HCT116 (cell line): ENCODE data around the gene ADA. TPM values are rescaled to one million over a fixed set of nuclear protein-coding genes. Genes with fewer than 3 reads are reported as not detected.

Experiments
- ATAC-seq: fragments of 200-7000 bp; cut with Tn5 transposase; 2 replicates; pipeline ENCODE4 v1.9.1; 2020; ENCODE audit warnings: mild to moderate bottlenecking, moderate library complexity
- BruUV-seq: library from RNA; stranded (reverse); fragments of 400-500 nt; replicated peaks from 2 replicates; lab custom pipeline; 2021; lab: Mats Ljungman, UMichigan
- CTCF ChIA-PET: fragments of 300-600 bp; sonication (Branson Sonifier 250); formaldehyde crosslinking; loops from one replicate; lab custom pipeline; 2021; ENCODE audit warnings: antibody characterized with exemption; lab: Charles Lee
- POLR2A ChIA-PET: fragments of 300-600, 350-600 bp; sonication (Branson Sonifier 250); formaldehyde crosslinking; loops from one replicate; lab custom pipeline; 2021; ENCODE audit warnings: antibody characterized with exemption; lab: Charles Lee
- RAD21 ChIA-PET, 2 experiments: fragments of 300-600 bp; sonication (Branson Sonifier 250); formaldehyde crosslinking; loops; one replicate each; lab custom pipeline; 2023; ENCODE audit warnings: low total read pairs in 2 of 2; ENCODE audit not compliant: uncharacterized antibody in 2 of 2, unreplicated experiment in 2 of 2, low non-redundant PET in 1 of 2; lab: Charles Lee
- DNase-seq: peaks from one replicate; pipeline ENCODE4 v3.0.0-alpha.2; 2010; ENCODE audit warnings: low read depth, low spot score
- H2AFZ ChIP-seq: fragments of 200-600 bp; shearing (Covaris generic), sonication (generic); 2 replicates; pipeline ENCODE4 v1.6.1; 2017; ENCODE audit warnings: low read depth, mixed run types, mixed read lengths, antibody characterized with exemption, low read length; ENCODE audit not compliant: poor library complexity, severe bottlenecking
- H3K27ac ChIP-seq: 2 replicates; pipeline ENCODE4 v1.5.1; 2012; ENCODE audit warnings: low read depth, low read length
- H3K27me3 ChIP-seq: fragments of 200-600 bp; sonication (generic); 2 replicates; pipeline ENCODE4 v1.6.1; 2016; ENCODE audit warnings: mixed run types, low read length, mixed read lengths; ENCODE audit not compliant: insufficient read depth
- H3K36me3 ChIP-seq, 2 experiments: fragments of 200-500 bp in 1 of 2; fragments of 200-600 bp in 1 of 2; sonication (Bioruptor generic) in 1 of 2; sonication (generic) in 1 of 2; 2 replicates each; pipeline versions ENCODE4 v1.5.1 to v1.6.1; 2014 to 2016; ENCODE audit warnings: low read length in 2 of 2, inconsistent platforms in 1 of 2, mixed read lengths in 1 of 2, mixed run types in 1 of 2; ENCODE audit not compliant: insufficient read depth in 2 of 2, control insufficient read depth in 1 of 2
- H3K4me1 ChIP-seq, 2 experiments: fragments of 200-600 bp in 1 of 2; sonication (generic) in 1 of 2; 2 replicates each; pipeline versions ENCODE4 v1.5.1 to v1.6.1; 2012 to 2017; ENCODE audit warnings: low read length in 2 of 2, inconsistent platforms in 1 of 2, mild to moderate bottlenecking in 1 of 2, mixed read lengths in 1 of 2, mixed run types in 1 of 2, moderate library complexity in 1 of 2; ENCODE audit not compliant: insufficient read depth in 2 of 2, control insufficient read depth in 1 of 2
- H3K4me2 ChIP-seq: fragments of 200-600 bp; sonication (generic); 2 replicates; pipeline ENCODE4 v1.6.1; 2017; ENCODE audit warnings: mixed run types, low read length, mixed read lengths
- H3K4me3 ChIP-seq, 2 experiments: fragments of 200-600 bp in 1 of 2; sonication (generic) in 1 of 2; replicated peaks in 1 of 2; 2 replicates each; pipeline ENCODE4 v1.5.1; 2011 to 2016; ENCODE audit warnings: low read length in 2 of 2, control low read depth in 1 of 2, low read depth in 1 of 2, mild to moderate bottlenecking in 1 of 2, mixed read lengths in 1 of 2, mixed run types in 1 of 2
- H3K79me2 ChIP-seq: fragments of 200-600 bp; sonication (generic); 2 replicates; pipeline ENCODE4 v1.6.1; 2017; ENCODE audit warnings: mild to moderate bottlenecking, mixed run types, low read length, moderate library complexity, mixed read lengths; ENCODE audit not compliant: insufficient read depth
- H3K9ac ChIP-seq: fragments of 200-600 bp; sonication (generic); 2 replicates; pipeline ENCODE4 v1.6.1; 2016; ENCODE audit warnings: low read length, mixed read lengths
- H3K9me2 ChIP-seq: fragments of 200-600 bp; sonication (generic), shearing (Covaris generic); 2 replicates; pipeline ENCODE4 v1.6.1; 2017; ENCODE audit warnings: mixed run types, mild to moderate bottlenecking, moderate library complexity; ENCODE audit not compliant: insufficient read depth
- H3K9me3 ChIP-seq, 2 experiments: fragments of 200-500 bp in 1 of 2; fragments of 200-600 bp in 1 of 2; sonication (Bioruptor generic) in 1 of 2; sonication (generic) in 1 of 2; 2 replicates each; pipeline ENCODE4 v1.6.1; 2014 to 2017; ENCODE audit warnings: low read length in 2 of 2, mixed read lengths in 2 of 2, inconsistent platforms in 1 of 2, low read depth in 1 of 2, mild to moderate bottlenecking in 1 of 2, mixed run types in 1 of 2, moderate library complexity in 1 of 2; ENCODE audit not compliant: control insufficient read depth in 1 of 2, insufficient read depth in 1 of 2
- H4K20me1 ChIP-seq: fragments of 200-600 bp; sonication (generic), shearing (Covaris generic); 2 replicates; pipeline ENCODE4 v1.6.1; 2017; ENCODE audit warnings: mixed run types, mild to moderate bottlenecking, moderate library complexity; ENCODE audit not compliant: insufficient read depth
- CBX3 ChIP-seq: IDR thresholded peaks from 2 replicates; pipeline ENCODE4 v1.6.1; 2012; ENCODE audit warnings: low read depth
- CEBPB ChIP-seq: IDR thresholded peaks from 2 replicates; pipeline ENCODE4 v1.6.1; 2012; ENCODE audit warnings: low read depth
- CTCF ChIP-seq, 3 experiments: fragments of 200-600 bp in 1 of 3; sonication (generic) in 1 of 3; IDR thresholded peaks in 2 of 3; conservative IDR thresholded peaks in 1 of 3; 2 replicates each; pipeline ENCODE4 v1.5.1; 2012 to 2017; ENCODE audit warnings: low read depth in 2 of 3, low read length in 2 of 3, antibody characterized with exemption in 1 of 3, borderline replicate concordance in 1 of 3, control low read depth in 1 of 3, mild to moderate bottlenecking in 1 of 3, mixed read lengths in 1 of 3, mixed run types in 1 of 3, moderate library complexity in 1 of 3; ENCODE audit not compliant: insufficient read depth in 1 of 3
- EGR1 ChIP-seq: IDR thresholded peaks from 2 replicates; pipeline ENCODE4 v1.6.1; 2012; ENCODE audit warnings: low read depth
- EZH2 ChIP-seq: fragments of 200-600 bp; sonication (generic); IDR thresholded peaks from 2 replicates; pipeline ENCODE4 v1.6.1; 2017; ENCODE audit warnings: antibody characterized with exemption, mixed run types
- EZH2phosphoT487 ChIP-seq: fragments of 200-600 bp; IDR thresholded peaks from 2 replicates; pipeline ENCODE4 v1.6.1; 2018; ENCODE audit warnings: antibody characterized with exemption, borderline replicate concordance
- FOSL1 ChIP-seq: IDR thresholded peaks from 2 replicates; pipeline ENCODE4 v1.6.1; 2012; ENCODE audit warnings: low read depth
- JUND ChIP-seq: IDR thresholded peaks from 2 replicates; pipeline ENCODE4 v1.6.1; 2012
- POLR2A ChIP-seq: IDR thresholded peaks from 2 replicates; pipeline ENCODE4 v1.7.0; 2011; ENCODE audit warnings: borderline replicate concordance; ENCODE audit not compliant: insufficient read depth, insufficient read length; ENCODE audit errors: extremely low read depth
- POLR2AphosphoS5 ChIP-seq: IDR thresholded peaks from 2 replicates; pipeline ENCODE4 v1.6.1; 2011; ENCODE audit warnings: mild to moderate bottlenecking, low read depth, low read length, moderate library complexity
- RAD21 ChIP-seq: IDR thresholded peaks from 2 replicates; pipeline ENCODE4 v1.6.1; 2012; ENCODE audit warnings: low read depth, mild to moderate bottlenecking
- REST ChIP-seq: IDR thresholded peaks from 2 replicates; pipeline ENCODE4 v1.6.1; 2012; ENCODE audit warnings: low read depth
- SIN3A ChIP-seq: IDR thresholded peaks from 2 replicates; pipeline ENCODE4 v1.6.1; 2012; ENCODE audit warnings: low read depth
- SP1 ChIP-seq: IDR thresholded peaks from 2 replicates; pipeline ENCODE4 v1.6.1; 2012; ENCODE audit warnings: low read depth
- TCF7L2 ChIP-seq: IDR thresholded peaks from 2 replicates; pipeline ENCODE4 v1.7.0; 2011; ENCODE audit warnings: borderline replicate concordance, inconsistent platforms; ENCODE audit not compliant: insufficient read depth, insufficient read length; ENCODE audit errors: extremely low read depth
- YY1 ChIP-seq: IDR thresholded peaks from 2 replicates; pipeline ENCODE4 v1.6.1; 2011; ENCODE audit warnings: low read length, low read depth, moderate library complexity, mild to moderate bottlenecking; ENCODE audit not compliant: insufficient replicate concordance; ENCODE audit errors: extremely low read depth
- ZNF274 ChIP-seq: fragments of 200-500 bp; sonication (Bioruptor generic); IDR thresholded peaks from 2 replicates; pipeline ENCODE4 v1.6.1; 2014; ENCODE audit warnings: mild to moderate bottlenecking, low read depth, low read length, inconsistent platforms
- intact Hi-C: fragments of 100-400 bp; cut with micrococcal nuclease; formaldehyde crosslinking; loops from 2 replicates; pipeline ENCODE4 v1.10.0; 2022
- total RNA-seq: library from RNA; stranded (reverse); gene quantifications from one replicate; pipeline ENCODE4 v1.2.1, GENCODE V29; 2021; ENCODE audit not compliant: unreplicated experiment
- TF ChIP-seq, protein P1 (sequence below): IDR thresholded peaks from 2 replicates; pipeline ENCODE4 v1.6.1; 2012
- TF ChIP-seq, protein P2 (sequence below): IDR thresholded peaks from 2 replicates; pipeline ENCODE4 v1.6.1; 2012

ADA gene
- total RNA-seq, 1 experiment from 2014 or later, result 25.9 TPM

GRCh38 chr20:44692932-44693480 is 41.5 kb upstream of the ADA start:
- ChIA-PET CTCF (interaction anchor here (0.7 kb wide), 1 partner anchor 40 kb away, joined by 3 read pairs; no protein-coding TSS in a partner anchor), RAD21 (interaction anchor here in 1 of 2 experiments (1.3 kb wide), 1 partner anchor 40 kb away, joined by 3 read pairs; no protein-coding TSS in a partner anchor), POLR2A (interaction anchor here (1.0 kb wide), 1 partner anchor 37 kb away, joined by 4 read pairs; no protein-coding TSS in a partner anchor)
- DNase-seq, result peak; percentile 71
- no TSS peak for BruUV-seq
- Histone ChIP-seq H3K27me3 (0 out of 2 replicates have a peak, but pooled peaks cover 4% of the 10 kb centered on the region), H4K20me1 (no peaks in the 10 kb centered on the region), H3K9me2 (no peaks in the 10 kb centered on the region), H3K9me3 (peaks cover 0 to 5% of the 10 kb centered on the region in 2 experiments; a peak in 1 of 4 replicates), H3K79me2 (no peaks in the 10 kb centered on the region), H3K4me2 (peak overlapping the region; percentile 59), H3K27ac (no peak overlapping the region), H3K9ac (0 out of 2 replicates have a peak overlapping the region, but pooled peaks have one; percentile 20), H3K36me3 (no peaks in the 10 kb centered on the region), H3K4me3 (peak overlapping the region in 1 of 2 experiments; percentile 15; a peak in 1 of 4 replicates), H2AFZ (no peak overlapping the region), H3K4me1 (peaks cover 18 to 19% of the 10 kb centered on the region in 2 experiments)
- ATAC-seq, result peak; percentile 92
- intact Hi-C loops, result no loop called here
- TF ChIP-seq, protein P1, sequence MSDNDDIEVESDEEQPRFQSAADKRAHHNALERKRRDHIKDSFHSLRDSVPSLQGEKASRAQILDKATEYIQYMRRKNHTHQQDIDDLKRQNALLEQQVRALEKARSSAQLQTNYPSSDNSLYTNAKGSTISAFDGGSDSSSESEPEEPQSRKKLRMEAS, result peak; percentile 82
- TF ChIP-seq EGR1, result no peak
- TF ChIP-seq POLR2A, result no peak
- no peak for TF ChIP-seq RAD21
- peak; percentile 51 for TF ChIP-seq TCF7L2
- peak; percentile 80 for TF ChIP-seq SP1
- peak; percentile 97 for TF ChIP-seq FOSL1
- no peak for TF ChIP-seq CTCF (IDR thresholded peaks at IDR 0.05 in 2 of 3, conservative IDR thresholded peaks at IDR 0.05 in 1 of 3; ENCODE audit: borderline replicate concordance in 1 of 3, insufficient read depth in 1 of 3, low read depth in 2 of 3, low read length in 2 of 3)
- TF ChIP-seq, protein P2, sequence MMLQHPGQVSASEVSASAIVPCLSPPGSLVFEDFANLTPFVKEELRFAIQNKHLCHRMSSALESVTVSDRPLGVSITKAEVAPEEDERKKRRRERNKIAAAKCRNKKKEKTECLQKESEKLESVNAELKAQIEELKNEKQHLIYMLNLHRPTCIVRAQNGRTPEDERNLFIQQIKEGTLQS, result no peak
- no peak for TF ChIP-seq EZH2phosphoT487
- TF ChIP-seq CEBPB, result peak; percentile 72
- TF ChIP-seq REST, result no peak
- TF ChIP-seq CBX3, result no peak; the same call in 1 of the 2 replicates
- TF ChIP-seq JUND, result peak; percentile 95
- peak; percentile 46; the same call in 1 of the 2 replicates for TF ChIP-seq SIN3A
- no peak for TF ChIP-seq YY1
- no peak for TF ChIP-seq ZNF274
- no peak for TF ChIP-seq EZH2
- TF ChIP-seq POLR2AphosphoS5, result peak; percentile 64
